NCI-H2029 treated with DMSO at 0.1 percent for 48 hours (cell line): Measurements from ENCODE around the gene SLA2.

Experiments
- DNase-seq: peaks from one replicate; lab custom pipeline; 2025; lab: John Stamatoyannopoulos, UW

Gene SLA2

GRCh38 chr20:36607586-36608387 lies 38.2 kb downstream of the SLA2 start:
- no peak for DNase-seq

GRCh38 chr20:36606158-36607066 lies 39.6 kb downstream of the SLA2 start:
- DNase-seq = no peak

GRCh38 chr20:36605399-36606157 lies 40.4 kb downstream of the SLA2 start, which contains the start of gene RAB5IF:
RAB5IF (plus strand) TSS chr20:36605779; CDS start chr20:36605952, 173 bp downstream.
- peak; percentile 92 for DNase-seq

- DNase-seq = peak; percentile 77
Measured at GRCh38 chr20:36604952-36605398, 41.0 kb downstream of the SLA2 start.

GRCh38 chr20:36601540-36601939 lies 44.5 kb downstream of the SLA2 start:
- no peak for DNase-seq

- DNase-seq = no peak
Measured at GRCh38 chr20:36599912-36600345, 46.1 kb downstream of the SLA2 start.

GRCh38 chr20:36593347-36593929 lies 52.6 kb downstream of the SLA2 start:
- DNase-seq = no peak

GRCh38 chr20:36591854-36592641 lies 53.9 kb downstream of the SLA2 start:
- DNase-seq = no peak

- DNase-seq = peak; percentile 45
Measured at GRCh38 chr20:36591281-36591680, 54.7 kb downstream of the SLA2 start.

GRCh38 chr20:36587388-36588070 lies 58.5 kb downstream of the SLA2 start:
- no peak for DNase-seq

- DNase-seq = no peak
Measured at GRCh38 chr20:36585410-36586125, 60.4 kb downstream of the SLA2 start.

- DNase-seq = no peak
Measured at GRCh38 chr20:36584018-36584481, 61.9 kb downstream of the SLA2 start.

- DNase-seq = no peak
Measured at GRCh38 chr20:36582821-36583220, 63.2 kb downstream of the SLA2 start.

- no peak for DNase-seq
Measured at GRCh38 chr20:36582322-36582721, 63.7 kb downstream of the SLA2 start.

GRCh38 chr20:36579996-36580545 lies 65.9 kb downstream of the SLA2 start:
- no peak for DNase-seq

GRCh38 chr20:36578356-36579041 lies 67.5 kb downstream of the SLA2 start:
- no peak for DNase-seq

- DNase-seq = no peak
Measured at GRCh38 chr20:36576081-36576445, 69.9 kb downstream of the SLA2 start.

- DNase-seq = no peak
Measured at GRCh38 chr20:36574366-36575135, 71.4 kb downstream of the SLA2 start.
